ENCODE data around the gene GLYAT.

DNA sequence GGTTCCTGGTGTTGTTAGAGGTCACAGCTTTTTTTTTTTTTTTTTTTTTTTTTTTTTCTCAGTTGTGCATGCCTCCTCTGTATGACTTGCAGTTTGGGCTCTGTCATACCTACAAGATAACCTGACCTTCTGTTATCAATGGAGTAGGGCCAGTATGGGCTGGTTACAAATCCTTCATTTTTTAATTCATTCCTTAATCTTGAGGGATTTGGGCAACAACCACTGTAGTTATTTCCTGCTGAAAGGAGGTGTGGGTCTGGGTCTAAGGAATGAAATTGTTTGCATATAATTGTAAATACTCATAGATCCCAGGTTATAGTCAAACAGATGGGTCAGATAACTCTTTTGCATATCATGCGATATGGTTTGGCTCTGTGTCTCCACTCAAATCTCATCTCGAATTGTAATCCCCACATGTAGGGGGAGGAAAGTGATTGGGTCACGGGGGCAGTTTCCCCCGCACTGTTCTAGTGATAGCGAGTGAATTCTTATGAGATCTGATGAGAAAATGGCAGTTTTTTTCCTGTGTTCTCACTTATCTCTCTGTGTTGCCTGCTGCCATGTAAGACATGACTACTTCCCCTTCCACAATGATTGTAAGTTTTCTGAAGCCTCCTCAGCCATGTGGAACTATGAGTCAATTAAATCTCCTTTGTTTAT, 14.1 kb upstream of the GLYAT start:
- TF ChIP-seq CTCF (IDR thresholded peaks at IDR 0.05; ENCODE audit: low read depth, low read length) (no peak), POLR2A (IDR thresholded peaks at IDR 0.05; ENCODE audit: extremely low read depth, insufficient read length) (no peak), MYC (IDR thresholded peaks at IDR 0.05; ENCODE audit: low read depth, low read length) (no peak)
- TF ChIP-seq, protein P1, sequence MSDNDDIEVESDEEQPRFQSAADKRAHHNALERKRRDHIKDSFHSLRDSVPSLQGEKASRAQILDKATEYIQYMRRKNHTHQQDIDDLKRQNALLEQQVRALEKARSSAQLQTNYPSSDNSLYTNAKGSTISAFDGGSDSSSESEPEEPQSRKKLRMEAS (IDR thresholded peaks at IDR 0.05; ENCODE audit: low read depth, low read length), result no peak

All from NB4 (cell line).